CD1c-positive myeloid dendritic cell (primary cell): ENCODE measurements around the gene HLF.
A peak's percentile ranks its signal among the peaks of the same experiment; 100 is the strongest.

Source experiments
- DNase-seq: peaks from one replicate; pipeline ENCODE4 v3.0.0-alpha.2; 2016; ENCODE audit errors: extremely low spot score

The HLF gene, protein sequence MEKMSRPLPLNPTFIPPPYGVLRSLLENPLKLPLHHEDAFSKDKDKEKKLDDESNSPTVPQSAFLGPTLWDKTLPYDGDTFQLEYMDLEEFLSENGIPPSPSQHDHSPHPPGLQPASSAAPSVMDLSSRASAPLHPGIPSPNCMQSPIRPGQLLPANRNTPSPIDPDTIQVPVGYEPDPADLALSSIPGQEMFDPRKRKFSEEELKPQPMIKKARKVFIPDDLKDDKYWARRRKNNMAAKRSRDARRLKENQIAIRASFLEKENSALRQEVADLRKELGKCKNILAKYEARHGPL

GRCh38 chr17:55264645-55265298 lies at the start of gene HLF:
Gene HLF (plus strand): TSS chr17:55264960. CDS start chr17:55265485, 525 bp downstream.
- peak; percentile 70 for DNase-seq

GRCh38 chr17:55215711-55216110 lies 49.0 kb upstream of the HLF start:
- DNase-seq = no peak

DNA sequence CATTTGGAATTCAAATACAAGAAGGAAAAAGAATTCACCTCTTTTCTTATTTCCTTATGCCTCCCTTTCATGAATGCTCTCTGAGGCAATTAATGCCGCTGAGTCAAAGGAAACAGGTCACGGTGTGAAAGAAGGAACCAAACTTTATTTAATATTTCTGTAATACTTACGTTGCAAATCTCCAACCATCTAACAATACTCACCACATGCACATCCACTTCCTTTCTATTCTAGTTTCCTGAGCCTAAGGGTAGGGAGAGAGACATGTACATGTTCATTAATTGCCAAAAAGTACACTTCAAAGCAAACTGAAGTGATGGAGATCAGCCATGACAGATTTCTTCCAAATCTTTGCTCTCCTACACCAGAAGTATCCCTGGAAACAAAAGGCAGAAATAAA lies 47.9 kb upstream of the HLF start:
- DNase-seq = no peak

- DNase-seq = peak; percentile 7
Observed at GRCh38 chr17:55219459-55219858, 45.3 kb upstream of the HLF start.

DNA sequence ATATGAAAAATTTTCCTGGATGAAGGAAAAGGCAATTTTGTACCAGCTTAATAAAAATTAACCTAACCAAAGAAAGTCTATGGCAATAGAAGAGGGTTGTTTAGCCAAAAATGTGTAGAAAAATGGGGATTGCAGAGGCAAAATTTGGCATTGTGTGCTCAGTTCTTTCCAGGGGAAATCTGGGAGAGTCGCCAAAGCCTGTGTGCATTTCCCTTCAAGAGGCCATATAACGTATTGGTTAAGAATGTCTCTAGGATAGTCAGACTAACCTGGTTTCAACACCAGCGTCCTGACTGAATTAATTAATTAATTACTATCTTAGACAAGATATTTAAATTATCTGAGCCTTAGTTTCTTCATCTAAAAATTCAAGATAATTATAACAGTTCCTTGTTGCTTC lies 44.8 kb upstream of the HLF start:
- DNase-seq = no peak

GRCh38 chr17:55223524-55223923 lies 41.2 kb upstream of the HLF start:
- no peak for DNase-seq

DNA sequence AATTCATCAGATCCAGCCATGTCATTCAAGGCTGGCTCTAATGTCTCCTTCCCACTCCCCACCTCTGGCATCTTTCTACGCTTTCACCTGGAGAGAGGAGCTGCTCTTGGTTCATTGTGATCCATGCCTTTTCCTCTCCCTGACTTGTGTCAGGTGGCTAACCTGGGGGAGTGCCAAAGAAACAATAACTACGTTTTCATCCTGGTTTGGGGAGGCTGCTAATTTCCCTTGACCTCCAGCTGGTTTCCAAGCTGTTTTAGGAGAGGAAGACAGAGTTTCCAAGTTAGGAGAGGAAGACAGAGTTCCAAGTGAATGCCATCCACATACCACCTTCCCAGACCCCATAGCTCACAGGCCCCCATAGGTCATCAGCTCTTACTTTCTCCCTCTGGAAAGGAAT lies 40.0 kb upstream of the HLF start:
- DNase-seq = no peak

DNA sequence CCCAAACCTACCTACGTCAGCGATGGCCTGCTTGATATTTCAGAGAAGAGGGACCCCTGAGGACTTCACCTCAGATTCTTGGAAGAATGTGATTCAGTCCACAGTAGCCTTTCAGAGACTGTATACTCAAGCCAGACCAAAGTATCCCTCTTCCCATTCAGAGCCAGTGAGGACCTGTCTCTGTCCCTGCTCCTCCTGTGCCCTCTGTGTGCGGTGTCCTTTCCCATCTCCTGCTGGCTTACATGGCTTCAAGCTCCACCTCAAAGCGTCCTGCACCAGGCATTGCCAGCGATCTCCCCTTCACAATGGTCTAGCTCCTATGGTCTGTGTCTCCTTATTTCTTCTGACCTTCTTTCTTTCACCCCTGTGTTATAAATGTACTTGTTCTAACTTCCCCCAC lies 39.5 kb upstream of the HLF start:
- DNase-seq = no peak

DNA sequence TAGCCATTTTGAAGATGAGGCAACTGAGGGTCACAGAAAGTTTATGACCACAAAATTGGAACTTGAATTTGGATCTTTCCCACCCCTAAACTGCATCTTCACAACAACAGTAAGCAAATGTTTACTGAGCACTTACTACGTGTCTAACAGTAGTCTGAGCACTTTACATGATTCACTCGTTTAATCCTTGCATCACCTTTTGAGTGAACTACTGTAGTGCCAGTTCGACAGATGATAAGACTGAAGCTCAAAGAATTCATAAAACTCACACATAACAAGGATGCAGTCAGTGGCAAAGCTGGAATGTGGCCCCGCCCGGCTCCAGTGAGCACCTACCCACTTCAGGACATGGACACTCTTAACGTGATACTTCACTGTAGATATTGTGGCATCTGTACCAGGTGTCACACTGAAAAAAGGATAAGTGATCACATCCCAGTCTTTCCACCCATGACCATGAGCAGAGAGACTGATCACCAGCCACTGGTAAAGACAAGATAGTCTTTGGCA lies 36.0 kb upstream of the HLF start:
- no peak for DNase-seq

GRCh38 chr17:55229276-55229675 lies 35.5 kb upstream of the HLF start:
- DNase-seq = no peak

DNA sequence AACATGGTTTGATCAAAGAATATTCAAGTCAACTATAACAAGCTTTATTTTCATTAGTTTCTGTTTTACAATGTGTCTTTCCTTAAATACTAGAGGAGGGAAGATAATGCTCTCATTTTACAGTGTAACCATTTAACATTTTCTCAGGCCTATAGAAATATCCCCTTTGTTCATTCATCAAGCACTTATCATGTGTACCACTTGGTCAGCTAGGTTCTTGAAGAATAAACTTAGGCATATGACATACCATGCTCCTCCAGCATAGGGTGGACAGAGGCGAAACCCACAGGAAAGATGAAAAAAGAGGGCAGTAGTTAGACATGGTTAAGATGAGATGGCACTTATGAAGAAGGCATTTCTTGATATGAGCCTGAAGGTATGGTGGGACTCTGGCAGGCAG lies 34.0 kb upstream of the HLF start:
- DNase-seq = no peak

DNA sequence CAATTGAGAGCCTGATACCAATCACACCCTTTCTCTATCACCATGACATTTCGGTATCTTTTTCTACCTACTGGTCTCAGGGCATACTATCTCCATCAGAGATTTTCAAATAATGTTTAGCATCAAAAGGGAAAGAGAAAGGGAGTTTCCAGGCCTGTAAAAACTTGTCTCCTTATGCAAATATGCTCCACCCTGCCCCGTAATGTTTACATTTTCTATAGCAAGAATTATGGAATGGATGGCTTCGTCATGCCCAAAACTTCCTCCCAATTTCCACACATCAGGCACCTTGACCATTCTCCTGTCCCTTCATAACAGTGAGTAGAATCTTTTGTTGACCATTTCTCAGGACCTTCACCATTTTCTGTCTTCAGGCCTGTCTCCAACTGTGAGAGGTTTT lies 30.9 kb upstream of the HLF start:
- no peak for DNase-seq

- no peak for DNase-seq
Observed at GRCh38 chr17:55236316-55236715, 28.4 kb upstream of the HLF start.

GRCh38 chr17:55237268-55237667 lies 27.5 kb upstream of the HLF start:
- DNase-seq = no peak

- no peak for DNase-seq
Observed at GRCh38 chr17:55237841-55238178, 26.9 kb upstream of the HLF start.

- peak; percentile 82 for DNase-seq
Observed at GRCh38 chr17:55238179-55238930, 26.4 kb upstream of the HLF start.

- DNase-seq = no peak
Observed at GRCh38 chr17:55238931-55239297, 25.8 kb upstream of the HLF start.

- no peak for DNase-seq
Observed at GRCh38 chr17:55241097-55241496, 23.7 kb upstream of the HLF start.

GRCh38 chr17:55242476-55242875 lies 22.3 kb upstream of the HLF start:
- no peak for DNase-seq

- DNase-seq = no peak
Observed at GRCh38 chr17:55245986-55246385, 18.8 kb upstream of the HLF start.

GRCh38 chr17:55246583-55246982 lies 18.2 kb upstream of the HLF start:
- no peak for DNase-seq

DNA sequence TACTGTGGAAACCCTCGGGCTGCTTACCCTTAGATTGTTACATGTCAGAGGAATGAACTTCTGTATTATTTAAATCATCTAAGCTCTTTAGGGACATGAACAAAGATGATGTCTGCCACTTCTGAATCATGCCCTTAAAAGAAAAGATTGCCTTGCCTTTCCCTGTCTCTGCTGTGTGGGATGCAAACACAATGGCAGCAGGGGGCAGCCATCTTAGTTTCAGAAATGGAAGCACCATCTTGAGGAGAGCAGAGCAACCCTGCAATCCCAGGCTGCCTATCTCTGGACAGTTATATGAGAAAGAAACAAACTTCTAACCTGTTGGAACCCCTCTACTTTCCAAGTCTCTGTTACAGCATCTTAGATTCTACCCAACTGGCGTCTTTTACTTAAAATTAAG lies 16.7 kb upstream of the HLF start:
- no peak for DNase-seq

DNA sequence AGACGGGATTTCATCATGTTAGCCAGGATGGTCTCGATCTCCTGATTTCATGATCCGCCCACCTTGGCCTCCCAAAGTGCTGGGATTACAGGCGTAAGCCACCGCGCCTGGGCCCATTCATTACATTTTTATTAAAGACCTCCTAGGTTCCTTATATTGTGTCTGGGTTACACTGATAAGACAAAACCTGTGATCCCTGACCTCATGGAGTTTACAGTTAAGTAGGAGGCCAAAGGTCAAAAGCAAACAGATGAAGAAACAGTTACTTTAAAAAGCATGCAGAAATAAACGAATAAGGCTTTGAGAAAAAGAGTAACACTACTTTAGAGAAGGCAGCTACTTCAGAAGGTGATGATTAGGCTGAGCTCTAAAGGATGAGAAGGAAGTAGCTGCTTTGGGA lies 14.9 kb upstream of the HLF start:
- DNase-seq = no peak
